Ureter (tissue), 1 donor: Measurements from ENCODE around the gene PRCD. TPM values are rescaled to one million over a fixed set of nuclear protein-coding genes. Genes with fewer than 3 reads are reported as not detected.

Experiments used
- DNase-seq: peaks from one replicate; pipeline ENCODE4 v3.0.0-alpha.2; 2020; ENCODE audit warnings: low spot score
- total RNA-seq: library from RNA; stranded (reverse); gene quantifications from one replicate; pipeline ENCODE4 v1.2.4, GENCODE V29; 2023
- donor health status: DM: yes; HTN: yes; CAD: no.

Gene PRCD
- total RNA-seq, 1 donor from 2014 or later, result 11.5 TPM

DNA sequence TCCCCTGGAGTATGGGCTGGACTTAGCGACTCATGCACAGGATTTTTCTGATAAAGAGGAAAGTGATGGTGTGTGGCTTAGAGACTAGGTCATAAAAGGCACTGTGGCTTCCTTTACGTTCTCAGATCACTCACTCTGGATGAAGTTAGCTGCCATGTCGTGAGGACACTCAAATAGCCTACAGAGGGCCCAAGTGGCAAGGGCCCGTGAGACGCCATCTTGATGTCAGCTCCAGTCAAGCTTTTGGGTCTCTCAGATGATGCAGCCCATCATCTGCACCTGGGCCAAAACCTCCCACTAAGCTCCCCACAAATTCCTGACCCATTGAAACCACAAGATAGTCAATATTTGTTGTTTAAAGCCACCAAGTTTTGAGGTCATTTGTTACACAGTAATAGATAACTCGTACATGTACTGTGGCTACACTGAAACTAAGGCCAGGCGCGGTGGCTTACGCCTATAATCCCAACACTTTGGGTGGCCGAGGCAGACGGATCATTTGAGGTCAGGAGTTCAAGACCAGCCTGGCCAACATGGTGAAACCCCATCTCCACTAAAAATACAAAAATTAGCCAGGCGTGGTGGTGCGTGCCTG is 31.1 kb downstream of the PRCD start:
- no peak for DNase-seq

DNA sequence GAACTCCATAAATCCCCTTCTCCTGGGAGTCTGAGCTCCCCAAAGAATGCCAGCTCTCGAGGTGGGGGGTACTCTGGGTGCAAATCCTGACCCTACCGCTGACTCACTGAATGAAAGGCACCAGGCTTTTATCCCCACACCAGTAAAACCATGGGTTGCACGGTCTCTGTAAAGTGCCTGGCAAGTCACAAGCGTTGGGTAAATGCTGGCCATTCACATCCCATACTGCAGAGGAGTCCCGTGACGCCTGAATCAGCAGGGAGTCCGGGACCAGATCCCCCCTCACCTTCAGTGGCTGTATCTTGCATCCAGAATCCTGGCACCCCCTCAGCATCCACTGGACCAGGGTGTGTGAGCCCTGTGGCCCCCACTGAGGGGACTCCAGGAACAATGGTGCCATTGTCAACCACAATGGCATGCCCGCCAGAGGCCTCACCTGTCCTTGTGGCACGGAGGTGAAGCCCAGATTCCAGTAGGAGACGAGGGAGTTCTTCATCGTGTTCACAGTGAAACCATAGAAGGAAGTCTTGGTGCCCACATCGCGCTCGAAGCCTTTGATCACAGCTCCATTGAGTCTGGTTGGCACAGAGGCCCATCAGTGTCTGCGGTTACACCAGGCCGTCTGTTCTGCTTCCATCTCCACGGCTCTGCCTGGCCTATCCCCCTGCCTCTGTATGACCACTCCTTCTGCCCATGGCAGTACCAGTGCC is 32.5 kb downstream of the PRCD start:
- DNase-seq, result no peak

DNA sequence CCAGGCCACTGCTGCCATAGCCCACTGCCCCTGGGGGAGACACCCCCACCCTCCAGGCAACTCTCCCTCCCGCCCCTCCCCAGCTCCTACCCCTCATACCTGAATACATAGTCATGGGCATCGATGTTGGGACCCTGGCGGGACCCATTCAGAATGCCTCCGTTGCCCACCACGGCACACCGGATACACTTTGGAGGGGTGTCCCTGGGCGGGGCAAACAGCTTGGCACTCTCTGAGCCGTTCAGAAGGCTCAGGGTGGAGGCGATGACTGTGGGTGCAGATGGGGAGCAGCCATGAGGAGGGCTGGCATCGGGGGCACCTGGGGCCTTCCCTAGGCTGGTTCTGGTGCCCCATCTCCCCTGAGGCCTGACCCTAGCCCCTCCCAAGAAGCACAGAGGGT is 33.3 kb downstream of the PRCD start:
- no peak for DNase-seq

DNA sequence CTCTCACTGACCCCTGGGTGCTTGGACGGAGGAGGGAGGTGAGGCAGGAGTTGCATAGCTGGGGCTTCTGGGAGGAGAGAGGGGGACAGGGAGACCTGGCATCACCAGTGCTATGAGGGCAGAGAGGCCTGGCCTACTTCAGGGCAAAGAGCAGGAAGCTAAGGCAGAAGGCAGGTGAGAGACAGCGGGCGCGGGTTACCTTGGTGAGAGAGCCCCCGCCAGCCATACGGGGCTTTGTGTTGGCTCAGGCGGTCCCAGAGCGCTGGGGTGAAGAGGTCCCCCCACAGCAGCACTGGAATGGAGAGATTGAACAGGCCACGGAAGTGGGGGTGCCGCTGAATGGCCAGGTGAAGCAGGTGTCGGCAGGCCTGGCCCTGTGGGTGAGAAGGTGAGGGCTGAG is 34.3 kb downstream of the PRCD start:
- no peak for DNase-seq

- DNase-seq, result no peak
Measured at GRCh38 chr17:76575570-76575969, 35.7 kb downstream of the PRCD start.

- no peak for DNase-seq
Measured at GRCh38 chr17:76576189-76576588, 36.3 kb downstream of the PRCD start.

DNA sequence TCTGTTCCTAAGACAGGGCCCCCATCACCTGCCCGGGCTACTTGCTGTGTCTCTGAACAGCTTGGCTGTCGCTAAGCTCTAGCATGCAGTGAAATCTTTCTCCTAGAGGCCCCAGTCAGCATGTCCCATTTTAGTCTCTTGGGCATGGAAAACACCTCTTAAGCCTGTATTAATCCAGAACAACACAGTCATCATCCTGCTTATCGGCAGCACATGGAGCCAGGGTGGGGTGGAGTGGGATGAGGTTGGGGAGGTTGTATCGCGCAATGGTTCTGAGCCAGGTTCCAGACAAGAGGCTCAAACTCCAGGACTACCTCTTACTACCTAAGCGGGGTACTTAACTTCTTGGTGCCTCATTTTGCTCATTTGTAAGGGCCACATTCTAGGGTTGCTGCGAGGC is 38.0 kb downstream of the PRCD start:
- no peak for DNase-seq

DNA sequence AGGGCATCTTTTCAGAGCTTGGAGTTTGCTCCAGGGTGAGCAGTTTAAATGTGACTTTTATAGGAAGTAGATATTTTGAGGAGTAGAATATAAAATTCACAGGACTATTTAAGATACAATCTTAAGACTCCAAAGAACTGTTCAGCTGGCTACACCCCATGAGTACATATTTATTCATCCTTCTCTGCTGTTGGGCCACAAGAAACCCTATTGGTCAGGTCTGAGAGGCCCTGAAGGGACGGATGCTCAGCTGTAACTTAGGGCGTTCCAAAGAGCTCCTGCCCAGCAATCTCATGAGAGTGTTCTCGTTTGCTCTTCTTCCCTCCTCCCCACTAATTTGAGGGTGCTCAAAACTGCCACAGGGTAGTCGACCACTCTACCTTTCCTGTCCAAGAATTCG is 38.5 kb downstream of the PRCD start:
- DNase-seq, result no peak

DNA sequence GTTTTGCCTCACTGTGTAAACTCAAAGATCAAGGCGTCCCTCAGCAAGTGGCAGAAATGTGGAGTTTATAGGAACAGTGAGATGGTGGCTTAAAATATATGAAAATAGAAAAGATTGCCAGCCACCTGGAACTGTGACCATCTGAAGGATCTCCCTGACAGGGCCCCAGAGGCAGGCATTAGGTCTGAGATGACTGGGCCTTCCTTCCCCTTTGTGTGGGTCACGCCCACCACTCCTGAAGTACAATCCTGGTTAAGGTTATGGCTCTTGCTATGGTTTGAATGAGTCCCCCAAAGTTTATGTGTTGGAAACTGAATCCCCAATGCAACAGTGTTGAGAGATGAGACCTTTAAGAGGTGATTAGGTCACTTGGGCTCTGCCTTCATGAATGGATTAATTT is 39.4 kb downstream of the PRCD start:
- DNase-seq, result no peak

GRCh38 chr17:76581515-76581914 is 41.7 kb downstream of the PRCD start:
- no peak for DNase-seq

DNA sequence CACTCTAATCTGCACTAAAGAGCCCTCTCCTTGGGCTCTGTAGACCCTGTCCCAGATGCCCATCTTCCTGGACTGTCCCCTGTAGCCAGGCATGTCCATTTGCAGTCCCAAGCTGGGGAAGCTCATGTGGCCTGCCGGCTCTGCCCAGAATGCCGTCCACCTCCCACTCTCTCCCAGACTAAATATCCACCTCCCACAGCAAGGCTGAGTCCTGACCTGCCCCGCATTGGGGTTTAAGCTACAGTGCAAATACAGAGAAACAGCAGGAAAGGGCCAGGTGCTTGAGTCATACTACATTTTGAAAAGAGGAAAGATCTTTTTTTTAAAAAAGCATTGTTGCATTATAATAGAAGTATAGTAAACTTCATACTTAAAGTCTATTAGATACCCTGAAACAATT is 42.8 kb downstream of the PRCD start:
- no peak for DNase-seq

DNA sequence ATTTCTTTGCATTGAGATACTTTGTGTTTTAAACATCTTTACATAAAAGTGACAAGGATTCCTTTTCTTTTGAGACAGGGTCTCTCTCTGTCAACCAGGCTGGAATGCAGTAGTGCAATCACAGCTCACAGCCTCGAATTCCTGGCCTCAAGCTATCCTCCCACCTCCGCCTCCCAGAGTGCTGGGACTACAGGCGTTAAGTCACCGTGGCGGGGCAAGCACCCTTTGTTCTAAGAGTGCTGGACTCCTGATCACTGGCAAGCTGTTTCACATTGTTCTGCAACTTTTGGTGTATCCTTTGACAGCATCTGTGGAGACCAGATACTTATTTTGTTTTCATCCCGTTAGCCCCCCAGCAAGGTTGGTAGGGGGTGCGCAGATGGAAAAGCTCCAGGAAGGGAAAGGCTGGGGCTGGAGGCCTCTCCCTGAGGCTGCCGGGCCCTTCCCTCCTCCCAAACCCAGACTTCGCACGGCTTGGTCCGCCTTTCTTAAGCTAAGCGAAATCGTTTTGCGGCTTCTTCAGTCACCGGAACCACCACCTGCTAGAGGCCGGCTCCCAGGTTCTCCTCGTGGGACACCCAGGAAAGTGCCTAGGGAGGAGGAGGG is 44.7 kb downstream of the PRCD start:
- DNase-seq, result no peak

- no peak for DNase-seq
Measured at GRCh38 chr17:76585033-76585648, 45.3 kb downstream of the PRCD start.

DNA sequence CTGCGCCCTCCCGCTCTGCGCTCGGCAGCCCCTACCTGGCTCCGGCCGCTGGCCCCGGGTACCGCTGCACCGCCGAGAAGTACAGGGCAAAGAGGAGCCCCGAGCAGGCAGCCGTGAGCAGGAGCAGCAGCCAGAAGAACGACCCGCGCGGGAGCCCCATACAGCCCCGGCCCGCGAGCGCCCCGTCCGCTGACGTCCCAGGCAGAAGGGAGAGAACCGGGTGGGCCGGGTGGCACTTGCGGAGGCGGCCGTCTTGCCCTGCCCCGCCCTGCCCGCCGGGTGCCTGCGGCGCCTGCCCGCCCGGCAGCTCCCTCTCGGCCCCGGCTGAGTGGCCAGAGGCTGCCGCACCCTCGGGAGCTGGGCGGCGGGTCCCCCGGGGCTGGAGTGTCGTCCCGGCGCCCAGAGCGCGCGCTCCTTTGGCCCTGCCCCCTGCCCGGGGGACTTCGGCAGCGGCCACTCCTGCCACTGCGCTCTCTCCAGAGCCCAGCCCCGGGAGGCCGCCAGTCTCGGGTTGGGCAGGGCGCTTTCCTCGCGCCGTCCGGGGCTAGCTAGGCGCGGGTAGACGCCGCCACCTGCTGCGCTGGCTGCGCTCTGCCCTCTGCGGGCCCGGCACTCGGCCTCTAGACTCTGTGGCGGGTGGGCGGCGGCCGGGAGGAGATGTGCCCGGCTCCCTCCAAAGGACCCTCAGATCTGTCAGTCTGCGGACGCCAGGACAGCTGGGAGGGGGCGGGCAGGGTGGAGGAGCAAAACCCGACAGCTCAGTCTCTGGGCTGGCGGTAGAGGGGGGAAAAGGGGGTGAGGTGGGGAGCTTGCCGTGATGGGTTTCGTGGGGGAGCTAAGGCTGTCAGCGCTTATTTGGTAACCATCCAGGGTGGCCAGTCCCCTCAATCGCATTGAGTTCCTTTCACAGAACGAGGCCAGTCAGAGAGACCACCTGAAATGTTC is 46.1 kb downstream of the PRCD start, which contains the start of gene ST6GALNAC2:
Gene ST6GALNAC2 (minus strand): TSS at position 212 of the 945 bp plus-strand sequence. CDS start 52 bp downstream, at position 160.
- peak; percentile 72 for DNase-seq

DNA sequence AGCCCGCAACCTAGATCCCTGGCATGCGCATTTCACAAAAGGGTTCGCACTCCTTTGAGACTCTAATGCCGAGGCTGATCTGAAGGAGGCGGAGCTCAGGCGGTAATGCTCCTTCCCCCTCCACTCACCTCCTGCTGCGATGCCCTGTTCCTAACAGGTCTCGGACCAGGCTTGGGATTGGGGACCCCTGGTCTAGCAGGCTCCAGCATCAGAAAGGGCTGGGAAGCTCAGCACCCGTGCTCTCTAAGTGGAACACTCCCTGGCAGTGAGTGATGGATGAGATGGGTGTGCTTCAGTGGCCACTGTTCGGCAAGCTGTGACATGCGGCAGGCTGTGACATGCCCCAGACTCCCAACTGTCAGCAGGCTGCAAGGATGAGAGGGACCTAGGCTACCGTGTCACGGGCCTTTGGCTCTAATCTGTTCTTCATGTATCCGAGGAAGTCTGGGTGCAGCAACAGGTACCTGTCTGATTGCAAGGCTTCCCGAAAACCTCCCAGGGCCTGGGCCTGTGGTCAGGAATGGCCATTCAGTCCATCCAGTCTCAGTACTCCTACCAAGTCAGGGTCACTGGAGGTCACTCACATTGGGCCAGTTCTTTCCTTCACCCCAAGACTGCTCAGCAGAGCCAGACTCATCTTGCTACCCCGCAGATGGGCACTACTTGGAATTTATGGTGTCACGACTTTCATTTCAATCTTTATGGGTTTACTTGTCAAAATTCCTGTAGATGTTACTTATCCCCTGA is 47.1 kb downstream of the PRCD start:
- DNase-seq, result peak; percentile 76

DNA sequence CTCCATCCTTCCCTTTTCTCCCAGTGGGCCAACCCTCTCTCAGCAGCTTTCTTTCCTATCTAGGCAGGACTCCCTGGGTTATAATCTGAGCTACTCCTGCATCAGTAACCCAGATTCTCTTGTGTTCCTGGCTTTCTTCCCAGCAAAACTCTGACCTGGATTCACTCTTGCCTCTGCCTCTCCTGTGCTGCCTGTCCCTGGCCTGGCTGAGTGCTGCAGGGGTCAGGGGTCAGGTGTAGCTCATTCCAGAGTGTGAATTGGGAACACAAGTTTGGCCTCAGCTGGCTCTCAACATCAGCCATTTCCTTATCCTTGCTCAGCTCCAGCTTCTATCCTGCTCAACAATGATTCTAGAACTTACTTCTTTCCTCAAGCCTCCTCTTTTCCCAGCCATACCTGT is 48.3 kb downstream of the PRCD start:
- DNase-seq, result no peak

- DNase-seq, result no peak
Measured at GRCh38 chr17:76593384-76593826, 53.6 kb downstream of the PRCD start.

DNA sequence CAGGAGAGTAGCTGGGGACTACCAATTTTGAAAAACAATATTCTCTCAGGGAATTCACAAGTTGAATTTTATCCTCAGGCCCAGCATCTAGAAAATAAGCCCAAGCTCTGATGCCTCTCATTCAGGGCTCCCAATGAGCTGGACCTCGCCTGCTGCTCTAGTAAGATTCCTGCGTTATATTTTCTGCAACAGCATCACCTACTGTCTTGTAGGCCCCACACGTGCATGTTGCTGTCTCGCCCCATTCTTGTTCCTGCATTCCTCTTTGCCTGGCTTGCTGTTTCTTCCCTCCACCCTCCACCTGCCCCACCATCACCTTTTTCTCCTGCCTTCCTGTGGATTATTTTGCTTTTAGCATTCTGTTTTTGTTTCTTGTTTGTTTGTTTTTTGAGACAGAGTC is 54.1 kb downstream of the PRCD start:
- no peak for DNase-seq

- no peak for DNase-seq
Measured at GRCh38 chr17:76594690-76595089, 54.8 kb downstream of the PRCD start.
